ENCODE results near the gene SKIC3.

The SKIC3 gene

GRCh38 chr5:95554647-95555548, at the start of gene SKIC3, which contains the start of gene ARSK:
SKIC3 (minus strand) TSS chr5:95554977; CDS start chr5:95547150, 7,827 bp downstream.
ARSK (plus strand) TSS chr5:95555101; CDS start chr5:95555279, 178 bp downstream.
- DNase-seq (ENCODE audit: low spot score), result peak; percentile 96

DNA sequence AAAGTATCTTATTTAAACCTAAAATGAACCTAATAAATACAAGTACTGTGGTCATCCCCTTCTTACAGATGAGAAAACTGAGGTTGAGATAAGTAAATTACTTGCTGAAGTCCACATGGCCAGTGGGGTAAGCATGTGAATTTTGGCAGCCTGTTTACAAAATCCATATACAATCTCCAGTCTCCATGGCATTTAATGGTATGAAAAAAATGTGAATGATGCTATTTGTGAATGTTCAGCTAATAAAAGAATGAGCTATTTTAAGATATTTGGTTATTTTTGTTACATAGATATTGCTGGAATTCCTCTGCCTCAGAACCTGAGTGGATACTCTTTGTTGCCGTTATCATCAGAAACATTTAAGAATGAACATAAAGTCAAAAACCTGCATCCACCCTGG, 45.8 kb upstream of the SKIC3 start:
- no peak for DNase-seq (ENCODE audit: low spot score)

GRCh38 chr5:95599252-95599651, 44.5 kb upstream of the SKIC3 start:
- no peak for DNase-seq (ENCODE audit: low spot score)

- DNase-seq (ENCODE audit: low spot score), result no peak
Observed at GRCh38 chr5:95595289-95595931, 40.6 kb upstream of the SKIC3 start.

DNA sequence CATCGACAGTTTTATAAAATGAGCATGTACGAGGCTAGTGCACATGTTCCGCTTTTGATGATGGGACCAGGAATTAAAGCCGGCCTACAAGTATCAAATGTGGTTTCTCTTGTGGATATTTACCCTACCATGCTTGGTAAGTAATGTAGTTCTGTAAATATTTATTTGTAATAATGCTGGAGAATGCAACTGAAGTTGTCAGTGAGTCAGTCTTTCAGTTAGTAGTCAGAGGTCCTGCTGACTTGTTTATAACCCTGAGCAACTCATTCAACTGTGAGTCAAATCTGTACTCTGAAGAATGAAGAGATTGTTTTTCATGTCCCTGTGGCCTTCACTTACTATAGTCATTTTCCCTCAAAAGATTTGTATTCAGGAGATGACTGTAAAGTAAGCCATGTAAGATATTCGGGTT, 36.7 kb upstream of the SKIC3 start:
- peak; percentile 56 for DNase-seq (ENCODE audit: low spot score)

DNA sequence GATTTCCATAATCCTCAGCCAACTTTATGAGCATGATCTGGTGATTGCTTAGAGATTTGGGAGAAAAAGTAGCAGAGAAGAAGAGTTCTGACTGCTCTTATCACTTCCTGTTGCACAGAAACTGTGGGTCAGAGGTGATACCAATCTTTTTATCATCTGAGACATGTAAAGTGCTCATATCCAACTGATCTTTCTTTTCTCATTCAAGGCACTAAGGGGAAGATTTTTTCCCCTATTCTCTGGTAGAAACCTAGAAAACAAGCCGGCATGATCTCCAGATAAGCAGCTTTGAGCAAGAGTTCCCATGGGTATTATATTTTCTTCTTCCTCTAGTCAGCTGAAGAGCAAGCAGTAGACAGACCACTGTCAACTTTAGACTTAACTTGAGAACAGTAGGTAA, 36.1 kb upstream of the SKIC3 start:
- no peak for DNase-seq (ENCODE audit: low spot score)

DNA sequence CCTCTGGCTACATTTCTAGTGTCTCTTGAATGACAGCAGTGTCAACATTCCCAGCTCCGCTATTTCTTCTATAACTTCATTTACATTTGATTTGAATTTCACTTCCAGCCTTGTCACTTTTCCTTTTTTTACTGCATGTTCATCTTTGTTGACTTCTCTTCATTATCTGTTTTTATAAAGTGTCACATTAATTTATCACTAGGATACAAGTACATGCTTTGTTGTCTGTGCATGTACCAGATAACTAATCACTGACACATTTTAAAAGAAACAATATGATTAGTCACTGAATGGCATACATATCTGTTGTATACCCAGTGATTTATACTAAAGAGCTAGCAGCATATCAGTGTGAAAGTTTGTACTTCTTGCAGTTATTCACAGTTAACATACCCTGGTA, 29.2 kb upstream of the SKIC3 start:
- no peak for DNase-seq (ENCODE audit: low spot score)

DNA sequence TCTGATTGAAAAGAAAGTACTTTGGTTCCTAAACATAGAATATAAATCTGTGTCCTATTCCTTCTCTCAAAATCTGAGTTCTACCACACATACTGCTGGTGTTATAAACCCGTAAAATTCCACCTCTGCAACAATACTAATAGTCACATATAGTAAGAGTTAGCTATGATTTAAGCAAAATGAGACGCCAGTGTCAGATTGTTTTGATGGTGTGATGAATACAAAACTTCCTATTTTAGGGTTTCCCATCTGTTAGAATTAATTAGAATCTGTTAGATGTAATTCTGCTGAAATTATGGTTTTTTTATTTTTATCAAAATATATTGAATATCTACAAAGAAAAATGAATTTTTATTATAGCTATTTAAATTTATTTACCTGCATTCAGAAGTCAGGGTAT, 26.8 kb upstream of the SKIC3 start:
- DNase-seq (ENCODE audit: low spot score), result no peak

DNA sequence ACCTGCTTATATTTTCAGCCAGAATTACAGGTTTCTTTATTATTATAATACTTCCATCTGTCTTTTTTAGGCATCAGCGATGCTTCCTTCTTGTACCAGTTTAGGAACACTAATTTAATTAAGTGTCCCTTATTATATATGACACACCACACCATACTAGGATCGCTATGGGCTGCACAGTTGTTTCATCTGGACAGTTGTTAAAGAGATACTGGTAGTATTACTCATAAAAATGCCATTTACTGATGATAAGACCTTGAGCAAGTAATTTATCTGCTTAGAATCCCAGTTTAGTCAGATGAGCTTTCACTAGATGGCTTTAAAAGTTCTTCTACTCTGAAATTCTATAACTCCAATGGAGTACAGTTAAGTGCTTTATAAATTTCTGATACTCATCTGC, 17.2 kb upstream of the SKIC3 start:
- no peak for DNase-seq (ENCODE audit: low spot score)

DNA sequence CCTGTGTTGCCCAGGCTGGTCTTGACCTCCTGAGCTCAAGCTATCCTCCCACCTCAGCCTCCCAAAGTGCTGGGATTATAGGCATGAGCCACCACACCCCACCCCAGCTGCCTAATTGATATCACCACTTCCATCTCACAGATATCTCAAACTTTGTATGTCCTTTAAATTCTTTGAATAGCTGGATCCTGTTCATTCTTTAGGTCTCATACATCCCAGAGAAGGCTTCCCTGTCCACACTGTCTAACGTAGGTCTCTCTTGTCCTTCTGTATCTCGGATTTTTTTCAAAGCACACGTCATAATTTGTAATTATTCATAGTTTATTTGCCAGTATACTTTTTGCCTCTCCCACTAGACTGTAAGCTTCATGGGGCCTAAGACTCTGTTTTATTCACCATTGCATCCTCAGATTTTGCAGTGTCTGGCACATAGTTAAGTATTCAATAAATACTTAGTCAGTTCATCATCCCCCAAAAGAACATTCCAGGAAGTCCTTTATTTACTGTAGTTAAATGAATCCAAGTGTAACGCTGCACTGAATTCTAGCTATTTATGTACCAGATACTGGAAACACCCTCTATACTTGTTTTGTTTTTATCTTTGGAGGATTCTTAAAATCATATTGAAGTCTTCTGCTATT, 10.6 kb upstream of the SKIC3 start:
- peak; percentile 12 for DNase-seq (ENCODE audit: low spot score)

- DNase-seq (ENCODE audit: low spot score), result no peak
Observed at GRCh38 chr5:95564450-95564849, 9.7 kb upstream of the SKIC3 start.

DNA sequence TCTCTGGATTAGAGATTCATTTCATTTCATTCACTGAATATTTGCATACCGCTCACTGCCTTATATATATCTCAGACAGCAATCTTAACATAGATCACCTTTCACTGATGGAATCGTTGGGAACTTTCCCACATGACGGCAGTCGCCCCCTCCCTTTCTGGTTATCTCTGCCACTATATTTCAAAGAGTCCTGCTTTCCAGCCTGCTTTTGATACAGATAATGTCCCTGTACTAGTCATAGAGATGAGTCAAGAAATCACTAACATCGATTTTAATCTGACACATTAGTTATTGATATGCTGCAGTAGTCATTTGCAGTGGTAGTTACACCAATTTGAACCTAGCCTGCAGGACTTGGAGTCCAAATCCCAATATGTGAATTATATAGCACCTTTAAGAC, 8.6 kb upstream of the SKIC3 start:
- no peak for DNase-seq (ENCODE audit: low spot score)

DNA sequence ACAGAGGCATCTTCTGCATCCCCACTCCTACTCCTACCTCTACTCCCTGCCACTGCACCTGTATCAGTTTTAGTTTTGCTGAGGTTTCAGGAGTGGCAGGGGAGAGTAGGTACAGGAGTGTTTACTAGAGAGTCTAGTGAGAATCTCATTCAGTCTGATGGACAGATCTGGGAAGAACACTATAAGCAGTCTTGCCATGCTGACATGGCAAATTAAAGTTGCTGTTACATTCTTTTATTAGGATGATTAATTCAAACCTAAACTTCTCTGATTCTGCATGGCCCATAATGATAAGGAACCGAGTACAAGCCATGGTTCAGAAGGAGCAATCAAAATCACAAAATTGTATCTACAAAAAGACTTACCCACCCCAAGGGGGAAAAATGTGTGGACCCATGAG, 7.5 kb upstream of the SKIC3 start:
- no peak for DNase-seq (ENCODE audit: low spot score)

GRCh38 chr5:95557841-95558240, 3.1 kb upstream of the SKIC3 start:
- no peak for DNase-seq (ENCODE audit: low spot score)

- no peak for DNase-seq (ENCODE audit: low spot score)
Observed at GRCh38 chr5:95555553-95555952, 776 bp upstream of the SKIC3 start.

GRCh38 chr5:95554331-95554646, 488 bp downstream of the SKIC3 start:
- no peak for DNase-seq (ENCODE audit: low spot score)

- DNase-seq (ENCODE audit: low spot score), result no peak
Observed at GRCh38 chr5:95549030-95549429, 5.7 kb downstream of the SKIC3 start.

DNA sequence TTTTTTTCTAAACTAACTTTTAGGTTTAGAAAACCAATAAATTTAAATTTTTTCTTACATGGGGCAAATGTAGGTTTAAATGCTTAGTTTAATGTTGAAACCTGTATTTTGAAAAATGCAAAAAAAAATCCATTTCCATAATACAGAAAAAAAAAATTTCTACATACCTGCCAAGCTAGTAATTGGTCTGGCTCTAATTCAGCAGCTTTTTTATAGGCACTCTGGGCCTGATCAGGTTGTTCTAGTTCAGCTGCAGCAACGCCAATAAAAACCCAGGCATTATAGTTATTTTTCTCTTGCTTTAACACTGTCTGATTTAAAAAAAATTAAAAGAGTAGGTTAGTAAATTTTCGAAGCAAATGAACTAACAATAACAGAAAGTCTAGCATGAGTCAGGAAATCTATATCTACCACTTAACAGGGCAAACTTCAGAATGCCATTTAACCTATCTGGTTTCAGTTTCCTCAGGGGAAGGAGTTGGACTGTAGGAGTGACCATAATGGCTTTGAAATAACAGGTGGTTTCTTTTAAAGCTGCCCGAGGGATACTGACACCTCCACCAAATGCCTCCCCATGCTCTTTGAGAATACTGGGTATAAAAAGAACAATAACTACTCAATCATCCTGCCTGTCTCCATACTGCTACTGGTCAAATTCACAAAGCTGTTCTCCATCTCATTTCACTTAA, 11.6 kb downstream of the SKIC3 start:
- no peak for DNase-seq (ENCODE audit: low spot score)

- no peak for DNase-seq (ENCODE audit: low spot score)
Observed at GRCh38 chr5:95537501-95537900, 17.3 kb downstream of the SKIC3 start.

DNA sequence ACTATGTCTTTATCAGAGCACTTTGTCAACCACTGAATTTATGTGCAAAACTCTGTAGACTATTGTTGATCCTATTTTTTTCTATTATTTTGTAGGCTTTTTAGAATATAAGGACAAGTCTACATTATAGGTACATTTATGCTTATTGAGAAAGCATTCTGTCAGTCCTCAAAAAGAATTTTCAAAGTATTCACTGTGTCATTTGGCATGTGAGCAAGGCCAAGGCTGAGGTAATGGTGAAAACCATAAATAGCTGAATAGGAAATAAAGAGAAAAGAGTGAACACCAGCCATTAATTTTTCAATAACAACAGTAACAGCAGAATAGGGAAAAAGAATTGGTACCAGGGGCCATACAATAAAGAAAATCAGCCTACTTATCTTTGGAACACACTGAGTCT, 21.0 kb downstream of the SKIC3 start:
- no peak for DNase-seq (ENCODE audit: low spot score)

DNA sequence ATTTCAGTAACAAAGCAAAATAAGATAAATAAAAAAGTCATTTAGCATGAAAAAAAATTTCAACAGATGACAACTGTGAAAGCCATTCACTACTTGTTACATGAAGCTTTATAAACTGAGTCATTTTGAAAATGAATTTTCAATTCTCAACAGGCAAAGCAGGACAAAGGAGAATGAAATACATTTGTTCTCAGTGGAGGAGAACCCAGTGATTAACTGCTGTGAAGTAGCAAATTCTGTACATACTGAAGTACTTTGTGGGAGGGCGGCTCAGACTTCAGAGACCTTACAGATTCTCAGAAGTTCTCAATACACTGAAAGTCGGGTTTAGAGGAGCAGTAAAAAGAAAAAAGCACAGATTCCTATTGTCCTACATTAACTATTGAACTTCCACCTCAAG, 21.7 kb downstream of the SKIC3 start:
- no peak for DNase-seq (ENCODE audit: low spot score)

DNA sequence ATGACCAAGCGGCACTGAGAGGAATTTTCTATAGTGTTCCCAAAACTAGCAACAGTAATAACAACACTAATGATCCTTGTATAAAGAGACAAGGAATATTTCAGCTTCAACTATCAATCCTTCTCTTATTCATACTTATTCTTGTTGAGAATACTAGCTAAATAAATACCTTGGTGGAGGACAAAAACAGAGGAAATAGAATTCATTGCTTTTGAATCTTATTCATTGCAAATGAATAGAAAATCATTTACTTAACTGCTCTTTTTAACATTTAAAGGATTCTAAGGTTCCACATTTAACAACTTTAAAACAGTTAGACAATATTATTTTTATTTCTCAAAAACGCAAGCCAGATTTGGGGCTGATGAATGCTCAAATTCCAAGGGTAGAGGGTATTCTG, 22.4 kb downstream of the SKIC3 start:
- no peak for DNase-seq (ENCODE audit: low spot score)

GRCh38 chr5:95531491-95531890, 23.3 kb downstream of the SKIC3 start:
- no peak for DNase-seq (ENCODE audit: low spot score)
